ENCODE results near the gene UMODL1.

DNA sequence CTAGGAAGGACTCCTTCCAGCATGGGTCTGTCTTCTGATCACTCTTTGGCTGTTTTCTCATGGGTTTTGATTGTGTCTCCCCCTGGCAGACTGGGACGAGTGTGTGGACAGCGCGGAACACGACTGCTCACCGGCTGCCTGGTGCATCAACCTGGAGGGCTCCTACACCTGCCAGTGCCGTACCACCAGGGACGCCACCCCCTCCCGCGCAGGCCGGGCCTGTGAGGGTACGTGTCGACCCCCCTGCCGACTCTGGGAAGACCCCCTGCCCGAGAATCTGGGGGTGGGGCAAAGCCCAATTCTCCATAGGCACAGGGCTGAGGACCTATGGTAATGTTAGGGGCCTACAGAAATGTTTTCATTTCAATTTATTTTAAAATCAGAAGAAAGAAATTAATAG is 38.4 kb downstream of the UMODL1 start:
- TF ChIP-seq, protein P1, sequence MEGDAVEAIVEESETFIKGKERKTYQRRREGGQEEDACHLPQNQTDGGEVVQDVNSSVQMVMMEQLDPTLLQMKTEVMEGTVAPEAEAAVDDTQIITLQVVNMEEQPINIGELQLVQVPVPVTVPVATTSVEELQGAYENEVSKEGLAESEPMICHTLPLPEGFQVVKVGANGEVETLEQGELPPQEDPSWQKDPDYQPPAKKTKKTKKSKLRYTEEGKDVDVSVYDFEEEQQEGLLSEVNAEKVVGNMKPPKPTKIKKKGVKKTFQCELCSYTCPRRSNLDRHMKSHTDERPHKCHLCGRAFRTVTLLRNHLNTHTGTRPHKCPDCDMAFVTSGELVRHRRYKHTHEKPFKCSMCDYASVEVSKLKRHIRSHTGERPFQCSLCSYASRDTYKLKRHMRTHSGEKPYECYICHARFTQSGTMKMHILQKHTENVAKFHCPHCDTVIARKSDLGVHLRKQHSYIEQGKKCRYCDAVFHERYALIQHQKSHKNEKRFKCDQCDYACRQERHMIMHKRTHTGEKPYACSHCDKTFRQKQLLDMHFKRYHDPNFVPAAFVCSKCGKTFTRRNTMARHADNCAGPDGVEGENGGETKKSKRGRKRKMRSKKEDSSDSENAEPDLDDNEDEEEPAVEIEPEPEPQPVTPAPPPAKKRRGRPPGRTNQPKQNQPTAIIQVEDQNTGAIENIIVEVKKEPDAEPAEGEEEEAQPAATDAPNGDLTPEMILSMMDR (IDR thresholded peaks at IDR 0.05; ENCODE audit: insufficient read depth, low read length), result no peak
- no peak for TF ChIP-seq POLR2AphosphoS5 (IDR thresholded peaks at IDR 0.05; ENCODE audit: low read depth)
- TF ChIP-seq, protein P2, sequence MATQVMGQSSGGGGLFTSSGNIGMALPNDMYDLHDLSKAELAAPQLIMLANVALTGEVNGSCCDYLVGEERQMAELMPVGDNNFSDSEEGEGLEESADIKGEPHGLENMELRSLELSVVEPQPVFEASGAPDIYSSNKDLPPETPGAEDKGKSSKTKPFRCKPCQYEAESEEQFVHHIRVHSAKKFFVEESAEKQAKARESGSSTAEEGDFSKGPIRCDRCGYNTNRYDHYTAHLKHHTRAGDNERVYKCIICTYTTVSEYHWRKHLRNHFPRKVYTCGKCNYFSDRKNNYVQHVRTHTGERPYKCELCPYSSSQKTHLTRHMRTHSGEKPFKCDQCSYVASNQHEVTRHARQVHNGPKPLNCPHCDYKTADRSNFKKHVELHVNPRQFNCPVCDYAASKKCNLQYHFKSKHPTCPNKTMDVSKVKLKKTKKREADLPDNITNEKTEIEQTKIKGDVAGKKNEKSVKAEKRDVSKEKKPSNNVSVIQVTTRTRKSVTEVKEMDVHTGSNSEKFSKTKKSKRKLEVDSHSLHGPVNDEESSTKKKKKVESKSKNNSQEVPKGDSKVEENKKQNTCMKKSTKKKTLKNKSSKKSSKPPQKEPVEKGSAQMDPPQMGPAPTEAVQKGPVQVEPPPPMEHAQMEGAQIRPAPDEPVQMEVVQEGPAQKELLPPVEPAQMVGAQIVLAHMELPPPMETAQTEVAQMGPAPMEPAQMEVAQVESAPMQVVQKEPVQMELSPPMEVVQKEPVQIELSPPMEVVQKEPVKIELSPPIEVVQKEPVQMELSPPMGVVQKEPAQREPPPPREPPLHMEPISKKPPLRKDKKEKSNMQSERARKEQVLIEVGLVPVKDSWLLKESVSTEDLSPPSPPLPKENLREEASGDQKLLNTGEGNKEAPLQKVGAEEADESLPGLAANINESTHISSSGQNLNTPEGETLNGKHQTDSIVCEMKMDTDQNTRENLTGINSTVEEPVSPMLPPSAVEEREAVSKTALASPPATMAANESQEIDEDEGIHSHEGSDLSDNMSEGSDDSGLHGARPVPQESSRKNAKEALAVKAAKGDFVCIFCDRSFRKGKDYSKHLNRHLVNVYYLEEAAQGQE (IDR thresholded peaks at IDR 0.05; ENCODE audit: insufficient replicate concordance, low read depth), result no peak
- no peak for TF ChIP-seq GABPA (IDR thresholded peaks at IDR 0.05; ENCODE audit: low read depth)
- no peak for TF ChIP-seq SPI1 (IDR thresholded peaks at IDR 0.05; ENCODE audit: borderline replicate concordance, low read depth)
